ENCODE results near the gene OR52E5.

Gene OR52E5

GRCh38 chr11:5922749-5923426, 29.9 kb downstream of the OR52E5 start:
- peak in 1 of 2 donors; percentile 46 for DNase-seq (ENCODE audit: low read depth in 2 of 2)
- H3K4me3 ChIP-seq (replicated peaks in 1 of 2; ENCODE audit: low read depth in 2 of 2, low read length in 2 of 2) = no peak overlapping the region
- no peak for TF ChIP-seq CTCF (IDR thresholded peaks at IDR 0.05; ENCODE audit: low read depth, low read length)

GRCh38 chr11:5923427-5923776, 30.4 kb downstream of the OR52E5 start:
- DNase-seq (ENCODE audit: low read depth in 2 of 2) = no peak
- TF ChIP-seq CTCF (IDR thresholded peaks at IDR 0.05; ENCODE audit: low read depth, low read length) = no peak

GRCh38 chr11:5923794-5924193, 30.8 kb downstream of the OR52E5 start:
- no peak for TF ChIP-seq CTCF (IDR thresholded peaks at IDR 0.05; ENCODE audit: low read depth, low read length)
- peak in 1 of 2 donors; percentile 1 for DNase-seq (ENCODE audit: low read depth in 2 of 2)
- no peak overlapping the region for H3K4me3 ChIP-seq (replicated peaks in 1 of 2; ENCODE audit: low read depth in 2 of 2, low read length in 2 of 2)

More at GRCh38 chr11:5923427-5923776, 30.4 kb downstream of the OR52E5 start:
- H3K4me3 ChIP-seq (replicated peaks in 1 of 2; ENCODE audit: low read depth in 2 of 2, low read length in 2 of 2) = no peak overlapping the region

- TF ChIP-seq CTCF (IDR thresholded peaks at IDR 0.05; ENCODE audit: low read depth, low read length) = no peak
- DNase-seq (ENCODE audit: low read depth in 2 of 2) = no peak
- H3K4me3 ChIP-seq (replicated peaks in 1 of 2; ENCODE audit: low read depth in 2 of 2, low read length in 2 of 2) = no peak overlapping the region
Measured at GRCh38 chr11:5928271-5928670, 35.3 kb downstream of the OR52E5 start.

GRCh38 chr11:5928811-5929210, 35.8 kb downstream of the OR52E5 start:
- no peak for TF ChIP-seq CTCF (IDR thresholded peaks at IDR 0.05; ENCODE audit: low read depth, low read length)
- no peak for DNase-seq (ENCODE audit: low read depth in 2 of 2)
- no peak overlapping the region for H3K4me3 ChIP-seq (replicated peaks in 1 of 2; ENCODE audit: low read depth in 2 of 2, low read length in 2 of 2)

GRCh38 chr11:5929571-5930368, 36.8 kb downstream of the OR52E5 start:
- TF ChIP-seq CTCF (IDR thresholded peaks at IDR 0.05; ENCODE audit: low read depth, low read length) = no peak
- no peak for DNase-seq (ENCODE audit: low read depth in 2 of 2)
- no peak overlapping the region for H3K4me3 ChIP-seq (replicated peaks in 1 of 2; ENCODE audit: low read depth in 2 of 2, low read length in 2 of 2)
